GM23338 (cell line): Measurements from ENCODE around the gene MBD6. TPM values are rescaled to one million over a fixed set of nuclear protein-coding genes. Genes with fewer than 3 reads are reported as not detected.

ENCODE experiments used
- ATAC-seq: fragments of 200-7000 bp; cut with Tn5 transposase; 3 replicates; pipeline ENCODE4 v1.9.1; 2020
- DNase-seq: peaks from one replicate; pipeline ENCODE4 v3.0.0-alpha.2; 2015; ENCODE audit warnings: low spot score
- H2AFZ ChIP-seq: fragments of 200-600 bp; sonication (generic); 2 replicates; pipeline ENCODE4 v1.8.0; 2016; ENCODE audit warnings: antibody characterized with exemption, mild to moderate bottlenecking, moderate library complexity
- H3F3A ChIP-seq: fragments of 200-600 bp; sonication (generic); replicated peaks from 2 replicates; pipeline ENCODE4 v1.8.0; 2017; ENCODE audit warnings: antibody characterized with exemption, mixed run types, low read depth
- H3K27ac ChIP-seq: fragments of 200-600 bp; sonication (generic); 2 replicates; pipeline ENCODE4 v1.6.1; 2016; ENCODE audit warnings: low read depth
- H3K27me3 ChIP-seq: fragments of 200-600 bp; sonication (generic); 2 replicates; pipeline ENCODE4 v1.8.0; 2016; ENCODE audit warnings: mild to moderate bottlenecking, mixed run types, moderate library complexity; ENCODE audit not compliant: insufficient read depth
- H3K36me3 ChIP-seq: fragments of 200-600 bp; sonication (generic); 2 replicates; pipeline ENCODE4 v1.8.0; 2016; ENCODE audit warnings: mild to moderate bottlenecking; ENCODE audit not compliant: insufficient read depth
- H3K4me1 ChIP-seq: fragments of 200-600 bp; sonication (generic); 2 replicates; pipeline ENCODE4 v1.8.0; 2016; ENCODE audit warnings: mild to moderate bottlenecking, moderate library complexity; ENCODE audit not compliant: insufficient read depth
- H3K4me2 ChIP-seq: fragments of 200-600 bp; sonication (generic); 2 replicates; pipeline ENCODE4 v1.7.1; 2017; ENCODE audit warnings: mixed run types
- H3K4me3 ChIP-seq: fragments of 200-600 bp; sonication (generic); 2 replicates; pipeline ENCODE4 v1.6.1; 2016; ENCODE audit warnings: mixed run types
- H3K79me2 ChIP-seq: fragments of 200-600 bp; sonication (generic); replicated peaks from 2 replicates; pipeline ENCODE4 v1.8.0; 2017; ENCODE audit warnings: mild to moderate bottlenecking; ENCODE audit not compliant: insufficient read depth
- H3K9me2 ChIP-seq: fragments of 200-600 bp; sonication (generic); 2 replicates; pipeline ENCODE4 v1.8.0; 2017; ENCODE audit not compliant: insufficient read depth
- H4K20me1 ChIP-seq: fragments of 200-600 bp; sonication (generic); replicated peaks from 2 replicates; pipeline ENCODE4 v1.8.0; 2017; ENCODE audit warnings: mild to moderate bottlenecking; ENCODE audit not compliant: insufficient read depth
- H3K27ac Mint-ChIP-seq: 2 replicates; pipeline ENCODE4 v1.8.0; 2020; ENCODE audit warnings: inconsistent platforms, mild to moderate bottlenecking, moderate library complexity, mixed read lengths
- H3K27me3 Mint-ChIP-seq: 3 replicates; pipeline ENCODE4 v1.8.0; 2022; ENCODE audit warnings: low read depth, mild to moderate bottlenecking, moderate library complexity, mixed read lengths, inconsistent platforms; ENCODE audit not compliant: insufficient read depth, poor library complexity
- H3K36me3 Mint-ChIP-seq: 3 replicates; pipeline ENCODE4 v1.8.0; 2021; ENCODE audit warnings: low read depth, mild to moderate bottlenecking, inconsistent platforms, moderate library complexity, mixed read lengths
- H3K4me1 Mint-ChIP-seq: 3 replicates; pipeline ENCODE4 v1.8.0; 2020; ENCODE audit warnings: mild to moderate bottlenecking, inconsistent platforms, mixed read lengths
- H3K4me3 Mint-ChIP-seq: 3 replicates; pipeline ENCODE4 v1.8.0; 2021; ENCODE audit warnings: moderate library complexity, mild to moderate bottlenecking, inconsistent platforms, mixed read lengths
- H3K9me3 Mint-ChIP-seq: 3 replicates; pipeline ENCODE4 v1.8.0; 2020; ENCODE audit warnings: moderate library complexity, mild to moderate bottlenecking, inconsistent platforms, mixed read lengths
- JUNB ChIP-seq: IDR thresholded peaks from one replicate; pipeline ENCODE4 v1.6.1; 2016; ENCODE audit warnings: antibody characterized with exemption; ENCODE audit not compliant: unreplicated experiment
- POLR2AphosphoS5 ChIP-seq: IDR thresholded peaks from 2 replicates; pipeline ENCODE4 v1.6.1; 2016; ENCODE audit warnings: antibody characterized with exemption, low read depth
- STAT1 ChIP-seq: IDR thresholded peaks from one replicate; pipeline ENCODE4 v1.6.1; 2016; ENCODE audit warnings: antibody characterized with exemption; ENCODE audit not compliant: unreplicated experiment
- ZNF462 ChIP-seq: fragments of 250-450 bp; sonication (Bioruptor Pico); IDR thresholded peaks from 2 replicates; pipeline ENCODE4 v1.5.0; 2020; ENCODE audit warnings: mild to moderate bottlenecking, moderate library complexity
- polyA plus RNA-seq: library from polyadenylated mRNA; unstranded; fragments of >200 nt; fragmentation: Nextera tagmentation; extraction: Ambion mirVana; gene quantifications from 2 replicates; pipeline ENCODE4 v1.2.1, GENCODE V29; 2016
- total RNA-seq: library from RNA; depleted of rRNA; stranded (reverse); fragments of >200 nt; shearing (Covaris generic); gene quantifications from 2 replicates; pipeline ENCODE4 v1.2.3, GENCODE V29; 2014

MBD6 gene
- total and polyA plus RNA-seq, 2 experiments from 2014 or later, result 12.5 to 17.1 TPM

- Histone ChIP-seq H3K79me2 (peaks cover 33% of the 10 kb centered on the region), H2AFZ (no peak overlapping the region), H3K27ac (0 out of 2 replicates have a peak overlapping the region, but pooled peaks have one; percentile 9), H3K27me3 (peaks cover 12% of the 10 kb centered on the region), H3K9me2 (no peaks in the 10 kb centered on the region), H3K4me1 (peaks cover 38% of the 10 kb centered on the region), H3F3A (peaks cover 12% of the 10 kb centered on the region), H3K4me3 (no peak overlapping the region), H3K4me2 (no peak overlapping the region), H3K36me3 (no peaks in the 10 kb centered on the region), H4K20me1 (peaks cover 19% of the 10 kb centered on the region)
- H3K4me1 Mint-ChIP-seq, result peaks cover 56% of the 10 kb centered on the region
- peaks cover 9% of the 10 kb centered on the region for H3K27me3 Mint-ChIP-seq
- no peaks in the 10 kb centered on the region for H3K9me3 Mint-ChIP-seq
- ATAC-seq (no peak), DNase-seq (no peak)
- H3K27ac Mint-ChIP-seq, result no peak overlapping the region
- no peak overlapping the region; the same call in 2 of the 3 replicates for H3K4me3 Mint-ChIP-seq
- TF ChIP-seq ZNF462 (CRISPR knock-in tag), result no peak
- no peaks in the 10 kb centered on the region; the same call in 2 of the 3 replicates for H3K36me3 Mint-ChIP-seq
Measured at GRCh38 chr12:57552835-57553313, 30.2 kb downstream of the MBD6 start.

- peaks cover 20% of the 10 kb centered on the region for H4K20me1 ChIP-seq
- H3K27ac ChIP-seq, result no peak overlapping the region
- H3K9me2 ChIP-seq, result no peaks in the 10 kb centered on the region
- H2AFZ ChIP-seq, result no peak overlapping the region
- Mint-ChIP-seq H3K9me3 (no peaks in the 10 kb centered on the region), H3K27me3 (peaks cover 8% of the 10 kb centered on the region), H3K27ac (no peak overlapping the region), H3K4me1 (peaks cover 56% of the 10 kb centered on the region), H3K36me3 (no peaks in the 10 kb centered on the region; the same call in 2 of the 3 replicates), H3K4me3 (no peak overlapping the region; the same call in 2 of the 3 replicates)
- no peak overlapping the region for H3K4me3 ChIP-seq
- H3K4me2 ChIP-seq, result no peak overlapping the region
- ATAC-seq (no peak), DNase-seq (no peak)
- peaks cover 35% of the 10 kb centered on the region for H3K79me2 ChIP-seq
- H3K27me3 ChIP-seq, result peaks cover 5% of the 10 kb centered on the region; the same call in 1 of the 2 replicates
- H3K36me3 ChIP-seq, result no peaks in the 10 kb centered on the region
- H3F3A ChIP-seq, result peaks cover 11% of the 10 kb centered on the region
- peaks cover 38% of the 10 kb centered on the region for H3K4me1 ChIP-seq
- TF ChIP-seq POLR2AphosphoS5, result no peak
- TF ChIP-seq STAT1, result no peak
- TF ChIP-seq ZNF462 (CRISPR knock-in tag), result no peak
- TF ChIP-seq JUNB, result no peak
Measured at GRCh38 chr12:57553343-57554202, 30.9 kb downstream of the MBD6 start.
